SK-N-SH treated with all-trans-retinoic acid at 6 μM for 48 hours (cell line): ENCODE measurements around the gene FES.

Experiments used
- ARNTL ChIP-seq: fragments of 450-650 bp; formaldehyde crosslinking; IDR thresholded peaks from 2 replicates; pipeline ENCODE4 v1.5.0; 2020; ENCODE audit warnings: low read depth, mild to moderate bottlenecking, moderate library complexity, borderline replicate concordance
- BACH2 ChIP-seq: fragments of 250-450 bp; sonication (Bioruptor Pico); IDR thresholded peaks from 2 replicates; pipeline ENCODE4 v1.9.0; 2021; ENCODE audit warnings: mild to moderate bottlenecking, borderline replicate concordance
- RARB ChIP-seq: fragments of 250-450 bp; sonication (Bioruptor Pico); IDR thresholded peaks from 2 replicates; pipeline ENCODE4 v1.8.0; 2021; ENCODE audit warnings: mild to moderate bottlenecking, moderate library complexity
- ZFP3 ChIP-seq: fragments of 250-450 bp; sonication (Bioruptor Pico); IDR thresholded peaks from 2 replicates; pipeline ENCODE4 v1.5.0; 2020; ENCODE audit warnings: mild to moderate bottlenecking, moderate library complexity

GRCh38 chr15:90876046-90876445 lies 8.3 kb upstream of the FES start:
- TF ChIP-seq RARB (CRISPR knock-in tag) (no peak), ARNTL (CRISPR knock-in tag) (no peak), ZFP3 (no peak), BACH2 (CRISPR knock-in tag) (no peak)
